HepG2 (cell line): Measurements from ENCODE around the gene CDT1. TPM values are rescaled to one million over a fixed set of nuclear protein-coding genes. Genes with fewer than 3 reads are reported as not detected.

Source experiments
- ATM ChIP-seq: fragments of 450-650 bp; IDR thresholded peaks from 2 replicates; pipeline ENCODE4 v1.7.1; 2017; ENCODE audit warnings: mild to moderate bottlenecking, borderline replicate concordance
- BHLHE40 ChIP-seq: IDR thresholded peaks from 2 replicates; pipeline ENCODE4 v1.6.1; 2011; ENCODE audit warnings: low read length, improper control_type of control experiment
- CEBPB ChIP-seq: IDR thresholded peaks from 2 replicates; pipeline ENCODE4 v1.6.1; 2011; ENCODE audit warnings: low read depth, low read length, improper control_type of control experiment, borderline replicate concordance
- CTCF ChIP-seq: sonication (generic); formaldehyde crosslinking; IDR thresholded peaks from 2 replicates; pipeline ENCODE4 v1.5.0; 2020; ENCODE audit warnings: mild to moderate bottlenecking, missing genetic modification reagents, moderate library complexity
- FOXJ3 ChIP-seq: sonication (generic); formaldehyde crosslinking; IDR thresholded peaks from 2 replicates; pipeline ENCODE4 v1.4.0; 2020; ENCODE audit warnings: missing genetic modification reagents, mild to moderate bottlenecking, borderline replicate concordance
- HOXD1 ChIP-seq: sonication (generic); formaldehyde crosslinking; IDR thresholded peaks from 2 replicates; pipeline ENCODE4 v1.5.0; 2020; ENCODE audit warnings: missing genetic modification reagents
- NR1H2 ChIP-seq: sonication (generic); formaldehyde crosslinking; IDR thresholded peaks from 2 replicates; pipeline ENCODE4 v1.8.1; 2022; ENCODE audit warnings: low read depth, missing genetic modification reagents, borderline replicate concordance
- RAD21 ChIP-seq: fragments of 450-650 bp; formaldehyde crosslinking; IDR thresholded peaks from 2 replicates; pipeline ENCODE4 v1.5.0; 2020; ENCODE audit warnings: mild to moderate bottlenecking
- SOX5 ChIP-seq: IDR thresholded peaks from 2 replicates; pipeline ENCODE4 v1.6.1; 2016; ENCODE audit warnings: borderline replicate concordance
- TOPORS ChIP-seq: sonication (generic); formaldehyde crosslinking; IDR thresholded peaks from 2 replicates; pipeline ENCODE4 v1.8.0; 2023; ENCODE audit warnings: mild to moderate bottlenecking, missing genetic modification reagents
- ZBTB26 ChIP-seq: IDR thresholded peaks from 2 replicates; pipeline ENCODE4 v1.6.1; 2016; ENCODE audit warnings: missing compliant biosample characterization, missing genetic modification reagents, borderline replicate concordance
- ZBTB43 ChIP-seq: sonication (generic); formaldehyde crosslinking; conservative IDR thresholded peaks from 2 replicates; pipeline ENCODE4 v1.4.0; 2020; ENCODE audit warnings: missing genetic modification reagents
- ZFP91 ChIP-seq: sonication (generic); formaldehyde crosslinking; IDR thresholded peaks from 2 replicates; pipeline ENCODE4 v1.9.0; 2022; ENCODE audit warnings: missing genetic modification reagents, mild to moderate bottlenecking, borderline replicate concordance
- ZKSCAN5 ChIP-seq: sonication (generic); formaldehyde crosslinking; IDR thresholded peaks from 2 replicates; pipeline ENCODE4 v1.5.1; 2020; ENCODE audit warnings: mild to moderate bottlenecking, missing genetic modification reagents
- ZNF281 ChIP-seq: sonication (generic); formaldehyde crosslinking; IDR thresholded peaks from 2 replicates; pipeline ENCODE4 v1.4.0; 2020; ENCODE audit warnings: missing genetic modification reagents, borderline replicate concordance
- ZNF574 ChIP-seq: sonication (generic); formaldehyde crosslinking; IDR thresholded peaks from 2 replicates; pipeline ENCODE4 v1.4.0; 2020; ENCODE audit warnings: missing genetic modification reagents
- polyA plus RNA-seq, 8 experiments: library from polyadenylated mRNA; depleted of rRNA in 3 of 8; stranded (reverse) in 7 of 8; unstranded in 1 of 8; fragments of >200 nt; fragmentation: Illumina TruSeq in 4 of 8; extraction: Trizol in 4 of 8; gene quantifications; 2 replicates each; pipeline versions ENCODE4 v1.2.1 to v1.2.3, GENCODE V29; 2011 to 2016; ENCODE audit warnings: low read depth in 4 of 8, missing spikeins in 1 of 8, mixed read lengths in 1 of 8; ENCODE audit not compliant: insufficient read depth in 1 of 8
- total RNA-seq, 5 experiments: library from RNA; depleted of rRNA; stranded (reverse); fragments of >200 nt; fragmentation: Illumina TruSeq; extraction: Trizol; gene quantifications; 2 replicates each; pipeline ENCODE4 v1.2.3, GENCODE V29; 2016; ENCODE audit warnings: low read depth in 1 of 5

Gene CDT1
- total and polyA plus RNA-seq, 2 of the 13 experiments (the other 11 are each of a cell fraction or from before 2014, with no cell fraction given), result 23.1 to 23.8 TPM

GRCh38 chr16:88787579-88788314 is 15.8 kb upstream of the CDT1 start (continued):
- TF ChIP-seq ZNF281 (no peak), ATM (no peak), FOXJ3 (CRISPR knock-in tag) (0 out of 2 replicates have a peak, but pooled peaks have one; percentile 44), HOXD1 (no peak), ZNF574 (CRISPR knock-in tag) (peak; percentile 39; the same call in 1 of the 2 replicates), SOX5 (CRISPR knock-in tag) (peak; percentile 16; the same call in 1 of the 2 replicates), CEBPB (peak; percentile 30), RAD21 (CRISPR knock-in tag) (0 out of 2 replicates have a peak, but pooled peaks have one; percentile 21), ZKSCAN5 (CRISPR knock-in tag) (no peak), CTCF (0 out of 2 replicates have a peak, but pooled peaks have one; percentile 12), ZFP91 (CRISPR knock-in tag) (no peak), ZBTB43 (CRISPR knock-in tag) (no peak), BHLHE40 (no peak), ZBTB26 (no peak), NR1H2 (CRISPR knock-in tag) (no peak), TOPORS (CRISPR knock-in tag) (peak; percentile 59; the same call in 1 of the 2 replicates)
